Right atrium auricular region (tissue), 2 donors: ENCODE measurements around the gene TTLL11. TPM values are rescaled to one million over a fixed set of nuclear protein-coding genes. Genes with fewer than 3 reads are reported as not detected.

ENCODE experiments used
- DNase-seq: peaks from one replicate; pipeline ENCODE4 v3.0.0-alpha.2; 2019; ENCODE audit warnings: low spot score
- H3K27ac ChIP-seq, 2 donors: fragments of 200-600 bp; sonication (generic); 1 replicate in 1 of 2; 2 replicates in 1 of 2; pipeline ENCODE4 v1.5.1; 2016 to 2019
- H3K27me3 ChIP-seq, 2 donors: fragments of 200-600 bp; sonication (generic); one replicate each; pipeline versions ENCODE4 v1.5.1 to v1.6.0; 2017 to 2019
- H3K36me3 ChIP-seq: fragments of 200-600 bp; sonication (generic); one replicate; pipeline ENCODE4 v1.5.1; 2016
- H3K4me1 ChIP-seq, 2 donors: fragments of 200-600 bp; sonication (generic); one replicate each; pipeline versions ENCODE4 v1.5.1 to v1.6.0; 2017 to 2019
- H3K4me3 ChIP-seq, 2 donors: fragments of 200-600 bp; sonication (generic); 1 replicate in 1 of 2; 2 replicates in 1 of 2; pipeline ENCODE4 v1.5.1; 2017 to 2019; ENCODE audit warnings: mild to moderate bottlenecking in 1 of 2, moderate library complexity in 1 of 2
- H3K9me3 ChIP-seq, 2 donors: fragments of 200-600 bp; sonication (generic); one replicate each; pipeline ENCODE4 v1.5.1; 2019
- CTCF ChIP-seq, 2 donors: fragments of 200-600 bp; sonication (generic); IDR thresholded peaks; one replicate each; pipeline ENCODE4 v1.5.1; 2019; ENCODE audit warnings: antibody characterized with exemption in 2 of 2
- total RNA-seq, 2 donors: library from RNA; depleted of rRNA; stranded (reverse); fragments of >200 nt; gene quantifications; one replicate each; pipeline ENCODE4 v1.1.0, GENCODE V29; 2016

The TTLL11 gene
- total RNA-seq, 2 donors from 2014 or later = 5.9 to 7.8 TPM

- Histone ChIP-seq H3K36me3 (peaks cover 61% of the 10 kb centered on the region), H3K27ac (peak overlapping the region in 1 of 2 donors; percentile 66), H3K4me3 (no peak overlapping the region), H3K27me3 (no peaks in the 10 kb centered on the region), H3K9me3 (no peaks in the 10 kb centered on the region), H3K4me1 (peaks cover 0 to 44% of the 10 kb centered on the region in 2 donors)
- DNase-seq = no peak
- TF ChIP-seq CTCF (IDR thresholded peaks at IDR 0.05) = no peak
These were observed 312.0 kb downstream of the TTLL11 start for GRCh38 chr9:121781145-121781548.

- no peak for TF ChIP-seq CTCF (IDR thresholded peaks at IDR 0.05)
- Histone ChIP-seq H3K4me3 (no peak overlapping the region), H3K27me3 (no peaks in the 10 kb centered on the region), H3K9me3 (no peaks in the 10 kb centered on the region), H3K36me3 (peaks cover 68% of the 10 kb centered on the region), H3K4me1 (peaks cover 0 to 44% of the 10 kb centered on the region in 2 donors), H3K27ac (peak overlapping the region in 1 of 2 donors; percentile 66)
- DNase-seq = no peak
These were observed 312.7 kb downstream of the TTLL11 start for GRCh38 chr9:121780177-121781040.

- no peak for DNase-seq
- TF ChIP-seq CTCF (IDR thresholded peaks at IDR 0.05) = no peak
- no peak overlapping the region for H3K4me3 ChIP-seq
- peaks cover 0 to 44% of the 10 kb centered on the region in 2 donors for H3K4me1 ChIP-seq
- peak overlapping the region; percentile 33 to 66 for H3K27ac ChIP-seq
- no peaks in the 10 kb centered on the region for H3K9me3 ChIP-seq
- H3K27me3 ChIP-seq = no peaks in the 10 kb centered on the region
- H3K36me3 ChIP-seq = peaks cover 71% of the 10 kb centered on the region
These were observed 313.6 kb downstream of the TTLL11 start for GRCh38 chr9:121779381-121780117.

GRCh38 chr9:121778252-121779225 is 314.6 kb downstream of the TTLL11 start:
- H3K27me3 ChIP-seq = no peaks in the 10 kb centered on the region
- H3K4me3 ChIP-seq = no peak overlapping the region
- no peak for TF ChIP-seq CTCF (IDR thresholded peaks at IDR 0.05)
- peak overlapping the region; percentile 33 to 55 for H3K27ac ChIP-seq
- DNase-seq = no peak
- H3K4me1 ChIP-seq = peaks cover 0 to 50% of the 10 kb centered on the region in 2 donors
- peaks cover 73% of the 10 kb centered on the region for H3K36me3 ChIP-seq
- H3K9me3 ChIP-seq = no peaks in the 10 kb centered on the region
